Measurements from ENCODE around the gene MRPL2.

Gene MRPL2

GRCh38 chr6:43059168-43060033 lies at the start of gene MRPL2, which contains the start of gene KLC4:
Gene MRPL2 (minus strand): TSS chr6:43059434. CDS start chr6:43059381, 53 bp downstream.
Gene KLC4 (plus strand): TSS chr6:43059631. CDS start chr6:43061336, 1,705 bp downstream.
- peak; percentile 92 to 93 for DNase-seq (ENCODE audit: low read depth in 2 of 2)

DNA sequence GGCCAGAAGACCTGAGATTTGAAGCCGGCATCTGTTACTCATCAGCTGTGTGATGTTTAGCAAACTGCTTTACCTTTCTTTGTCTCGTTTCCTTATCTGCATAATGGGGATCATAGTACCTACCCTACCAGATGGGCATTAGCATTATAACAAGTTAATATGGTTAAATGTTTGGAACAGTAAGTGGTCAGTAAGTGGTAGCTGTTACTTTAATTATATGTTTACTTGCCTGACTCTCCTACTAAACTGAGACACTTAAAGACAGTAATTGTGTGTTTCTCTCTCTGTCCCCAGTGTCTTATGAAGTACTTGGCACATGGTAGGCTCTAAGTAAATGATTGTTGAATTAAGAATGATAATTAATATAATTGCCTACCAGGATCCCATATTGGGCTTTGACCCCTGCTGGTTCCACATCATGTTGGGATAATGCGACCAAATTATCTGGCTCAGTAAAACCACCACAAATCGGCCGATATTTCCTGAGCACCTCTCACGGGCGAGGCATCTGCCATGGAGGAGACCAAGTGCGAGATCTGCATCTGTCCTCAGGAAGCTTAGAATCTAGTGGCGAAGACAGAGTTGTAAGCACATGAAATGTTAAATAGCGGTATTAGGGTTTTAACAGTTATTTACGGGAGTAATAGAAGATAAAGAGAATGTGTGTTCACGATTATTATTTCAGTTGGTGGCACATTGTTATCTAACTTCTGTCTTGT lies 48.3 kb upstream of the MRPL2 start:
- no peak for DNase-seq (ENCODE audit: low read depth in 2 of 2)

DNA sequence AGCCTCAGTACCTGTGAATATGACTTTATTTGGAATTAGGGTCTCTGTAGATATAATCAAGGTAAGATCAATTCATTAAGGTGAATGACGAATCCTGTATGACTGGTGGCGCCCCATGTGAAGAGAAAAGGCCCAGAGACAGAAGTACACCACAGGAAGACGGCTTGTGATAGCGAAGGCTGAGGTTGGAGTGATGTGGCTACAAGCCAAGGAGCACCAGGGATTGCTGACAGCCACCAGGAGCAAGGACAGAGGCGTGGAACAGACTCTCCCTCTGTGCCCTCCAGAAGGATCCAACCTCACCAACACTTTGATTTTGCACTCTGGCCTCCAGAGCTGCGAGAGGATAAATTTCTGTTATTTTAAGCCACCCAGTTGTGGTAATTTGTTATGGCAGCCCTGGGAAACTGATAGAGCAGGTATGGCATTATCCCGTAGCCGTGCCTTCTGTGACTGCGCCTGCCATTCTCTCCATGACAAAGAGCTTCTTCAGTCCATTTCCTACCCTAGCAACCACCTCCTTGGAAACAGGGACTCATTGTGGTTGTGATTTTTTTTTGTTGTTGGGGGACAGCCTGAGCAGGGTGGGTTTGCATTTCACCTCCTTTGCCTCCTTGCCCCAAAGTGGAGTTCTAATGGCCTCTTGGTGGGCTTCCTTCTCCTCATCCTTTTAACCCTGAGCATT lies 46.4 kb upstream of the MRPL2 start:
- DNase-seq (ENCODE audit: low read depth in 2 of 2) = no peak

GRCh38 chr6:43103253-43103876 lies 44.1 kb upstream of the MRPL2 start:
- no peak for DNase-seq (ENCODE audit: low read depth in 2 of 2)

GRCh38 chr6:43101497-43101896 lies 42.3 kb upstream of the MRPL2 start:
- no peak for DNase-seq (ENCODE audit: low read depth in 2 of 2)

DNA sequence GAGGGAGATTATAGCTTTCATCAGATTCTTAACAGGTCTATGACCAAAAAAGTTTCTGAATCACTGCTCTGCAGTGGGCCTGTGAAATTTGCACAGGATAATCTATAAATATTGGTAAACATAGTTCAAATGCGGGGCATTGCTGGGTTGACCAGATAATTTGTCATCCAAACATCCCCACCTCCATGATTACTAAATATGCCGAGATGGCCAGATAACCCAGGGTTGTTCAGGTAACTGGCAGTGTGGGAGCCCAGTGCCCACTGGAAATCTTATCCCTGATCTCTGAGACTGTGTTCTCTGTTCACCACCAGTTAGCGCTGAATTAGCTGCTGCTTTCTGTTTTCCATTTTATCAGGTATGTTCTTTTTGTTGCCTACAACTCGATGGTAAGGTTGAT lies 38.3 kb upstream of the MRPL2 start:
- no peak for DNase-seq (ENCODE audit: low read depth in 2 of 2)

DNA sequence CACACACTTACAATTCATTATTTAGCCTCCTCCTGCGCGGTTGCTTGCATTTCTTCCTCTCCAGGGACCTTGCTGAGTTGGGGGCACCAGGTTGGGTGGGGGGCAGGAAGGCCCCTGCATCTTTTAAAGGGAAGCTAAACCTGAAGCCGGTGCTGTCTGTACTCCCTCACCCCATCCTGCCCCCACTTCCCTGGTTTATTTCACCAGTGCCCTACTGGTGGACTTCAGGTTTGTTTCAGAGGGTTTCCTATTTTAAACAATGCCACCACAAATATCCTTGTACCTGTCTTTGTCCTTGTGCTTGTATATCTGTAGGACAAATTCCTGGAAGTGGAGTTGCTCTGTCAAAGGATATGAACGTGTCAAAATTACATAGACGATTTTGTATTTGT lies 37.9 kb upstream of the MRPL2 start:
- no peak for DNase-seq (ENCODE audit: low read depth in 2 of 2)

GRCh38 chr6:43096451-43097097 lies 37.3 kb upstream of the MRPL2 start:
- DNase-seq (ENCODE audit: low read depth in 2 of 2) = no peak

DNA sequence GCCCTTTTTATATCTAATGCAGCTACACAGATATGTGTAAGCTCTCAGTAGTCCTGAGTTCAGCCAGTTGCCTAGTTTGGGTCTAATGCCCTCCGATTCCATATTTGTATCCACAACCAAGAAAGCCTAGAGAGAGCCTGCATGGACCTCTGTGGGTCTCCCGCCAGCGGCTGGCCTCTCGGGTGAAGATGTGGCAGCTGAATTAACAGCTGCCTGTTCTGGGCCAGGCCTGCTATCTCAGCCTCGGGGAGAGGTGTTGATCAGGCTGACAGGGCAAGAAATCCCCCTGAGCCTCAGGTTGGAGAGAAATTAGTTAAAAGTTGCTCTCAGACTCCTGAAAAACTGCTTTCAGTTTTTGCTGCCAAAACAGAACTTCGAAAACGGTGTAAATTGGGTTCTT lies 36.7 kb upstream of the MRPL2 start:
- DNase-seq (ENCODE audit: low read depth in 2 of 2) = no peak

DNA sequence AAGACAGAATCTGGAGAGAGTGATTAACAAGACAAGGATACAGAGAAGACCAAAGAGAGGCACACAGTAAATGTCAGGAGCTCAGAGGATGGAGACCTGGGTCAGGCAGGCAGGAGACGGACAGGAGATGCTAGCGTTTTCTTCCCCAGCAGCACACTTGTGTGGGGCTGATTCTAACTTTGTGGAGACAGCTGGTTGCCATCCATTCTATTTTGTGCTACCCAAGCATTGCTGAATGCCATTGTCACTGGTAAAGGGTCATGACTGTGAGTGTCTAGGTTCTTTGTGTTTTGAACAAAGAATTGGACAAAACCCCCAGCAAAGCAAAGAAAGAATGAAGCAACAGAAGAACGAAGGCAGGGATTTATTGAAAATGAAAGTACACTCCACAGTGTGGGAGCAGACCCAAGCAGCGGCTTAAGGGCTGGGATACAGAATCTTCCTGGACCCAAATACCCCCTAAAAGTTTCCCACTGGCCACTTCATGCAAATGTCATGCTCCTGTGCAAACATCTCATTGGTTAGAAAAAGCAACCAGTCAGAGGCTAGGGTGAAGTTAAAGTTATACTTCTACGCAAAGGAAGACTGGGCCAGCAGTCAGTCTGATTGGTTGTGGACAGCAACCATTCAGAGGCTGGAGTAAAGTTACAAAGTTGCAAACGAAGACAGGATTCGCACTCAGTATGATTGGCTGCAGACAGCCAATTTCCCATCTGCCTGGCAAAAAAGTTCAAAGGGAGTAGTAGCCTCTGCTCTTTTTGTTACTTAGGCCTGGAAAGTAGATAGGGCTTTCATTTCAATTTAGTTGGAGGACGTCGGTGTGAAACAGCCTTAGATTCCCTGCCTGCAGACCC lies 34.4 kb upstream of the MRPL2 start:
- no peak for DNase-seq (ENCODE audit: low read depth in 2 of 2)

DNA sequence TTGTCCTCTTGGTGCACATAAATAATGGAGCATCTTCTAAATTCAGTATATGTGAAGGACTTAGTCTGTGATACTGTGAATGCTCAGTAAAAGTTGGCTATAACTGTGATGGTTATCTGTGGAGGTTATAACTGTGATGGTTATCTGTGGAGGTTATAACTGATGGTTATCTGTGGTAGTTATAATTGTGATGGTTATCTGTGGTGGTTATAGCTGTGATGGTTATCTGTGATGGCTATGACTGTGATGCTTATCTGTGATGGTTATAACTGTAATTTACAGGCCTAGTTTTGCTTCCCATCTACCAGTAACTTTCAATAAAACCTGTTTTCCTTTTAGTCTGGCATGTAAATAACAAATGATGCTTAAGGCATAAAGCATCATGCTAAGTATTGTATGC lies 33.4 kb upstream of the MRPL2 start:
- no peak for DNase-seq (ENCODE audit: low read depth in 2 of 2)

DNA sequence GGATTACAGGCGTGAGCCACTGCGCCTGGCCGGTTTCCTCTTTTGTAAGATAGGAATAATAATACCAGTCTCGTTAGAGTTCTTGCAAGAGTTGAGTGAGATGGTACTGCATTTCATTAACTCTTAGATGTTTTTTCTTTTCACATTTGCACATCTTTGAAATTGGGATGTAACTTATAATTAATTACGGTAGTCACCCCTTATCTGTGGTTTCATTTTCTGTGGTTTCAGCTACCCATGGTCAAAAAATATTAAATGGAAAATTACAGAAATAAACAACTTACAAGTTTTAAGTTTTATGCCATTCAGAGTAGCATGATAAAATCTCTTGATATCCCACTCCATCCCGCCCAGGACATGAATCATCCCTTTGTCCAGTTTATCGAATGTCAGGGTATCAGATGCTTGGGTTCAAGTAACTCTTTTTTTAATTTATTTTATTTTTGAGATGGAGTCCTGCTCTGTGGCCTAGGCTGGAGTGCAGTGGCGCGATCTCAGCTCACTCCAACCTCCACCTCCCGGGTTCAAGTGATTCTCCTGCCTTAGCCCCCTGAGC lies 32.3 kb upstream of the MRPL2 start:
- DNase-seq (ENCODE audit: low read depth in 2 of 2) = no peak

DNA sequence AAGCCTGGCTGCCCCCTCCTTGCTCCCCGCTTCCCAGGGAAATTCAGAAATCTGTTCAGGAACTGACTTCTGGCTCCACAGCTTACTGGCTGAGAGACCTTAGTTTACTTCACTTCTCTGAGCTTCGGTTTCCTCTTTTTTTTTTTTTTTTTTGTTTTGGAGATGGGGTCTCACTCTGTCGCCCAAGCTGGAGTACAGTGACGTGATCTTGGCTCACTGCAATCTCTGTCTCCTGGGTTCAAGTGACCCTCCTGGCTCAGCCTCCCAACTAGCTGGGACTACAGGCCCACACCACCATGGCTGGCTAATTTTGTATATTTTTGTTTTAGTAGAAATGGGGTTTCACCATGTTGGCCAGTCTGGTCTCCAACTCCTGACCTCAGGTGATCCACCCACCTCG lies 31.8 kb upstream of the MRPL2 start:
- no peak for DNase-seq (ENCODE audit: low read depth in 2 of 2)

GRCh38 chr6:43090559-43090956 lies 31.3 kb upstream of the MRPL2 start:
- DNase-seq (ENCODE audit: low read depth in 2 of 2) = no peak

GRCh38 chr6:43089874-43090558 lies 30.8 kb upstream of the MRPL2 start:
- DNase-seq (ENCODE audit: low read depth in 2 of 2) = no peak

DNA sequence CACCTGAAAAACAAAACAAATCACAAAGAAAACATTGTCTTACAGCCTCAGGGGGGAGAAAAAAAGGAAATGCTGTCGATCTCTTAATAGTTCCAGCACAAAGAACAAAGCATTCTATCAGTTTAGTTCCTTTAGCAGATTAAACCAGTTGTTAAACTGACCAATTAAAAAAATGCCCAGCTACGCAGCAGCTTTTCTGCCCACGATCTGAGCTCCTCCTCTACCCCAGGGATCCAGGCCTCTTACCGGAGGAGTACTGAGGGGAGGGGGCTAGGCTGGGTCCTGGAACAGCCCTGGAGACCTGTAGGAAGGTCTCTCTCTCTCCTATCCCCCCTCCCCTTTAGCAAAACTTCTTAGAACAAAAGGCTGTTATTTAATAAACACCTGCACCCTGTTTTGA lies 30.2 kb upstream of the MRPL2 start:
- DNase-seq (ENCODE audit: low read depth in 2 of 2) = no peak

DNA sequence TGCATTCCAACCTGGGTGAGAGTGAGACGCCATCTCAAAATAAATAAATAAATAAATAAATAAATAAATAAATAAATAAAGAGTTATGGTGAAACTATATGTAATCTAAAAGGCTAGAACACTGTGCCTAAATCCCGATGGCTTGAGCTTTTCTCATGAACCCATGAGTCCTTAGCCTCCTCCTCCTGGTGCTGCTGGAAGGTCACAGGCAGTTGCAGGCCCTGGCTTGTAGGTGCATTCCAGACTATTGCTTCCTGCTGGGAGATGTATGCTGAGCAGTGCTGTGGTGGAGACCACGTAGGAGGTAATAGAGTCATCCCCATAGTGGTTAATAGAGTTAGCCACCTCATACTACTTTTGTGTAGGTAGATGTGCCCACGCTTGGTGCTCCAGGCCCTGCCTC lies 29.4 kb upstream of the MRPL2 start:
- no peak for DNase-seq (ENCODE audit: low read depth in 2 of 2)

DNA sequence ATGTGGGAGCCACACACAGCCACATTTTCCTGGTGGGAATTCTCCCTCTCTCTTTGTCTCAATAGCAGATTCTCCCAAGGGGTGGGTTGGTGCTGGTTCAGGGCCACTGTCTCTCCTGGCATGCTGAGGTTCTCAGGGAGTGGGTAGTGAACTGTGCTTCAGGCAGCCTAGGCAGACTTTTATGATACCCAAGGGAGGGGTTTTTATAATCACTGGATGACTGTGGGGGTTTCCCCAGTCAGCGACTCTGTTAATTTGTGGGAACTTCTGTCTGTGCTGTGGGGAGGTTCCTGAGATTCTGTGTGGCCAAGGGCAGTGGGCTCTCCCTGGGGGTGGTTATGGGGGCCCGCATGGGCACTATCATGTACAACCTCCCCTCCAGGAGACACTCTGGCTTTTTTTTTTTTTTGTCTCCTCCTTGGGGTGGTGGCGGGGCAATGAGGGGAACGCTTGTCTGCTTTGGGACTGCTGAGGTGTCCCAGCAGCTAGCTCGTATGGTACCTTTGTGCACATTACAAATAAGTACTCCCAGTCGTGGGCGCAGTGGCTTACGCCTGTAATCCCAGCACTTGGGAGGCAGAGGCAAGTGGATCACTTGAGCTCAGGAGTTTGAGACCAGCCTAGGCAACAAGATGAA lies 26.9 kb upstream of the MRPL2 start:
- DNase-seq (ENCODE audit: low read depth in 2 of 2) = no peak

Data from stimulated activated CD4-positive, alpha-beta T cell treated with anti-CD3 and anti-CD28 coated beads, Interleukin-1b, Interleukin-23, amount 100 ng/mL, for 4 hours (primary cell).